NCI-H2081 treated with DMSO at 0.1 percent for 48 hours (cell line): ENCODE measurements around the gene GPHN.
A peak's percentile ranks its signal among the peaks of the same experiment; 100 is the strongest.

Experiments
- DNase-seq: peaks from one replicate; lab custom pipeline; 2025; lab: John Stamatoyannopoulos, UW

The GPHN gene

DNA sequence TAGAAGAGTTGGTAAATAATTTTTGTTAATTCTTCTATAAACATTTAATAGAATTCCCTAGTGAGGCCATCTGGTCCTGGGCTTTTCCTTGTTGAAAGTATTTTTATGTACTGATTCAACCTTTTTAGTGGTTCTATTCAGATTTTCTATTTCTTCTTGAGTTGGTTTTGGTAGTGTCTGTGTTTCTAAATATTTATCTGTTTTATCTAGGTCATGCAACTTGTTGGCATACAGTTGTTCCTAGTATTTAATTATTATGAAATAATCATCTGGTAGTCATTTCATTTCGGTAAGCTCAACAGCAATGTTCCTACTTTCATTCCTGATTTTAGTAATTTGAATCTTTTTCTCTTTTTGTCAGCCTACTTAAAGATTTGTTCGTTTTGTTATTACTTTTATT lies 447.2 kb downstream of the GPHN start:
- no peak for DNase-seq

DNA sequence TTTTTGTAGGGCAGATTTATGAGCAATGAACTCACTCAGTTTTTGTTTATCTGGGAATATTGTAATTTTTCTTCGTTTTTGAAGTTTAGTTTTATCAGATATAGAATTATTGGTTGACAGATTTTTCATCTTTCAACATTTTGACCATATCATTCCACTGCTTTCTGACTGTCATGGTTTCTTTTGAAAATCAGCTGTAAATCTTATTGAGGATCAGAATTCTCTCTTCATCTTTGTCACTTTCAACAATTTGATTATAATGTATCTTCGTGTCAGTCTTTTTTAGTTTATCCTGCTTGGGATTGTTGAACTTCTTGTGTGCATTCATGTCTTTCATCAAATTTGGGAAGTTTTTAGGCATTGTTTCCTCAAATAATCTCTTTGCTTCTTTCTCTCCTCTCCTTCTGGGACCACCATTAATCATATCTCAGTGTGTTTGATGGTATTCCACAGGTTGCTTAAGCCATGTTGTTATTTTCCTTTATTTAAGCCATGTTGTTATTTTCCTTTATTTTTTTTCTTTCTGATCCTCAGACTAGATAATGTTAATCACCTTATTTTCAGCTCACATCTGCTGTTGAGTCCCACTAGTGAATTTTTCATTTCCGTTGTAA lies 451.6 kb downstream of the GPHN start:
- DNase-seq: no peak

DNA sequence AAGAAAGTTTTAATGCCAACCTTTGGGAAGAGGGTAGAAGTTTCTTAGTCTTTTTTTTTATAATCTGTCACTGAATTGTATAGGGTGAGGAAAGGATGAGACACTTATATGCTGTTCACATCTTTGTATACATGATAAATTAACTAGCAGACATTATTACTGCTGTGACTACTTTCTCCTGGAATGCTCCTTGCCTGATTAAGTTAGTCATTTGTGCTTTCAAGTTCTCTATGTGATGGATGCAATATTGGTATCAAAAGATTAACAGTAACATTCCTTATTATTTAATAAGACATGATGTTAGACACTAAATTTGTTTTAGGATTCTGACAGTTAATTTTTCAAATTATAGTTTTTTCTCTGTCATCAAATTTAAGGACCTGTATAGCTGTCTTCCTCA lies 457.9 kb downstream of the GPHN start:
- DNase-seq: no peak

- no peak for DNase-seq
Observed at GRCh38 chr14:66972469-66972868, 464.5 kb downstream of the GPHN start.

DNA sequence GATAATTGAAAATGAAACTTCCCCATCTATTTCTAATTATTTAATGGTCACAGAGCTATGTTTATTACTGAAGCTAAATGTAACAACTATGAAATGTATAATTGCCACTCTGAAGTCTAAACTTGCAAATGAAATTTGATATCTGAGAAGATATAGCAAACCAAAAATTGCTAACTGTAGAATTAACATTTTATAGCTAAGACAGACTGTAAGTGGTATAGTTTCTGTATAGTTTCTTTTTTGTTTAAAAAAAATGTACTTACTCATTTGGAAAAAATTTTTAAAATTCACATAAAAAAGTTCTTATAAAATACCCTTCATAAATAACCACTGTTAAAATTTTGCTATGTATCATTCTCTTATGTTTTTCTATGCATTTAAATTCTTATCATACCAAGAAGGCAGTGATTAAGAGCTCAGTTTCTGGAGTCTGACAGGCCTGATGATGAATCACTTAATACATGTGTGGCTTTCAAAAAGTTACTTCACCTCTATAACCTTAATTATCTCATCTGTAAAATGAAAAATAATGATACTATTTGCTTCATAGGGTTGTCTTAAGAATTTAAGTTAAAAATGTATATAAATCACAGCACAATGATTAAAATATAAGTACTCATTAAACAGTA lies 466.6 kb downstream of the GPHN start:
- DNase-seq: no peak

- no peak for DNase-seq
Observed at GRCh38 chr14:66975251-66975650, 467.3 kb downstream of the GPHN start.

DNA sequence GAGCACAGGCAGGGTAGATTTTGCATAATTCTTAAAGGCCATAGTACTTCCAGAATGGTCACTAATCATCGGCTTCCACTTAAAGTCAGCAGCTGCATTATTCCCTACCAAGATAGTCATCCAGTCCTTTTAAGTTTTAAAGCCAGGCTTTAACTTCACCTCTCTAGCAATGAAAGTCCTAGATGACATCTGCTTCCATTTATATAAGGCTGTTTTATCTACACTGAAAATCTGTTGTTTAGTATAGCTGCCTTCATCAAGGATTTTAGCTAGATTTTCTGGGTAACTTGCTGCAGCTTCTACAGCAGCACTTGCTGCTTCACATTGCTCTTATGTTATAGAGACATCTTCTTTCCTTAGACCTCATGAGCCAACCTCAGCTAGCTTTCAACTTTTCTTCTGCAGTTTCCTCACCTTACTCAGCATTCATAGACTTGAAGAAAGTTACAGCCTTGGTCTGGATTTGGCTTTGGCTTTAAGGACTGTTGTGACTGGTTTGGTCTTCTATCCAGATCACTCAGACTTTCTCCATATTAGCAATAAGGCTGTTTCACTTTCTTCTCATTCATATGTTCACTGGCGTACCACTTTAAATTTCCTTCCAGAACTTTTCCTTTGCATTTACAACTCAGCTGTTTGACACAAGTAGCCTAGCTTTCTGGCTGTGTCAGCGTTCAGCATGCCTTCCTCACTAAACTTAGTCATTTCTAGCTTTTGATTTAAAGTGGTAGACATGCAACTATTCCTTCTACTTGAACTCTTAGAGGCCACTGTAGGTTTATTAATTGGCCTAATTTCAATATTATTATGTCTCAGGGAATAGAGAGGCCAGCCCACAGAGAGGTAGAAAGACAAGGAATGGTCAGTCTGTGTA lies 471.4 kb downstream of the GPHN start:
- no peak for DNase-seq

DNA sequence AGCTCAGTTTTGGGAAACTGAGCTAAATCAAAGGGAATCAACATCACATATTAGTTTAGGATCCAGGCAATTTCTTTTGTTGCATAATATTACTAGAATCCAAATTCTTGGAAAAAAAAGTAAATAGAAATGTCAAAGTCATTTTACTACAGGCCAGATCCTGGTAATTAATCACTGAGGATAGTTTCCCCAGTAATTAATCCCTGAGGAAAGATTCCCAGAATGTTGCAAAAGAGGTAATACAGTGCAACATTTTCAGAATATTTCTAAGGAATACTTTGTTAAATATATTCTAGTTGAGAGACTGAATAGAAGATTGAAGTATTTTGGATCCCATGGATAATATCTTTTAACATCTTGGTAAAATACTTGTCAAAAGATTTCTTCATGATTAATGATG lies 474.3 kb downstream of the GPHN start:
- no peak for DNase-seq

GRCh38 chr14:66992776-66993175 lies 484.8 kb downstream of the GPHN start:
- peak; percentile 54 for DNase-seq

- no peak for DNase-seq
Observed at GRCh38 chr14:66993512-66993911, 485.6 kb downstream of the GPHN start.

GRCh38 chr14:66998013-66998412 lies 490.1 kb downstream of the GPHN start:
- DNase-seq: no peak

- DNase-seq: no peak
Observed at GRCh38 chr14:66999978-67000377, 492.0 kb downstream of the GPHN start.

GRCh38 chr14:67002994-67003753 lies 495.2 kb downstream of the GPHN start:
- DNase-seq: no peak

DNA sequence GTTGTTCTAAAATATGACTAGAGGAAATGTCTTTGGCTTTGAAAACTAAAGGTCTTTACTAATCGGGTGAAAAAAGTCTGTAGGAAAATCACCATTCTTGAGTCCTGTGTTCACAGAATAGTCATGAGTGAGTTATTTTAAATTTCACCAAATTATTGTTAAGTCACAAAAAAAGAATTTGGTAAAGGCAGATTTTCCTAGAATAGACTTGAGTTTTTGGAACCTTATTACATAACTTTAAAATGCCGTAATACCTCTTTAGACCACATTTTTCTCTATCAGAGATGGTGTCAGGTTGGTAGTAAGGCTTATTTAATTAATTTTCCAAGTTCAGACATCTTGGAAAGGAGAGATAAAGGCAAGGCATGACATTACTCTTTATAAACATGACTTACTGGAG lies 496.6 kb downstream of the GPHN start:
- DNase-seq: no peak

DNA sequence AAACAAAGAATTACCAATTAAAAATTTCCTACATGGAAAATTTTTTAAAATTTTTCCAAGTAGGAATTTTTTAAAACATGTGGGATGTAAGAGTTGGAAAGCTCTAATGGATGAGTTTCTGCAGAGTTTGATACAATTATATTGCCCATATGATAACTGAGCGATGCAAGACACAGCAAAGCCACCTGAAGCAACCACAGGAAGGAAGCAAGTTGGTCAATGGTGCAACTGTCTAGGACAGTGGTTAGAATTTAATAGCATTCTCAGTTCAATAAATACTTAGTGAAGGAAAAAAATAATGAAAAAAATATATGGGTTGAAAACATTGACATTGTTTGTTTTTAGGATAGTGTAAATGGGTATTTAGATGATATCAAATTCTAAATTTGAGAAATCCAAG lies 502.7 kb downstream of the GPHN start:
- DNase-seq: no peak

DNA sequence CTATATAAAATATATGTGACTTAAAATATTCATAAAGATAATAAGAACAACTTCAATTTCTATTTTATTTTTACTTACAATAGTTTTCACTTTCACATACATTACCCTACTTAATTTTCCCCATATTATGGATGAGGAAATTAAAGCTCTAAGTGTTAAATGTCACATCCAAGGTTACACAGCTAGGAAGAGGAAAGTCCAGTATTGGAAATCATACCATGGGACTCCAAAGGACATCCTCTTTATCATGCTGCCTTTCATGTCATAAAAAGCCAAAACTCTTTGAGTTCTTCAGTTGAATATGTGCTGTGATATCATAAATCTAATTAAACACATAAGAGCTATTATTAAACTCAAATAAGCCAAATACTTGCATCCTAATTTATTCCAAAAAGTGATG lies 508.9 kb downstream of the GPHN start:
- no peak for DNase-seq

DNA sequence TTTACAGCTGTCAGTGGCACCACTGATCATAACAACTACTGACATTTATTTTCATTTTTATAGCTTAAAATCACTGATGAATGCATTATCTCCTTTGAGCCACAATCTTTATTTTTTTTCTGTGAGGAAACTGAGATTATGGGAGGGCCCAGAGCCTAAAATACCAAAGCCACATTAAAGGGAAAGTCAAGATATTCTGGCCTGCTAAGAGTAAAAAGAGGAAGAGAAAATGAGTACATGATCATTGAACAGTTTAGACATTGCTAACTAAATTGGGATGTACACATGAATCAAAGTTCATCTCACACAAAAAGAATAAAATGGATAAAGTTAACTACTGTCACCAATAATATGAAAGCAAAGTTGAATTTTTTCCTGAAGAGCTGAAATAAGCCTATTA lies 510.8 kb downstream of the GPHN start:
- DNase-seq: no peak

- DNase-seq: no peak
Observed at GRCh38 chr14:67019796-67020195, 511.8 kb downstream of the GPHN start.

DNA sequence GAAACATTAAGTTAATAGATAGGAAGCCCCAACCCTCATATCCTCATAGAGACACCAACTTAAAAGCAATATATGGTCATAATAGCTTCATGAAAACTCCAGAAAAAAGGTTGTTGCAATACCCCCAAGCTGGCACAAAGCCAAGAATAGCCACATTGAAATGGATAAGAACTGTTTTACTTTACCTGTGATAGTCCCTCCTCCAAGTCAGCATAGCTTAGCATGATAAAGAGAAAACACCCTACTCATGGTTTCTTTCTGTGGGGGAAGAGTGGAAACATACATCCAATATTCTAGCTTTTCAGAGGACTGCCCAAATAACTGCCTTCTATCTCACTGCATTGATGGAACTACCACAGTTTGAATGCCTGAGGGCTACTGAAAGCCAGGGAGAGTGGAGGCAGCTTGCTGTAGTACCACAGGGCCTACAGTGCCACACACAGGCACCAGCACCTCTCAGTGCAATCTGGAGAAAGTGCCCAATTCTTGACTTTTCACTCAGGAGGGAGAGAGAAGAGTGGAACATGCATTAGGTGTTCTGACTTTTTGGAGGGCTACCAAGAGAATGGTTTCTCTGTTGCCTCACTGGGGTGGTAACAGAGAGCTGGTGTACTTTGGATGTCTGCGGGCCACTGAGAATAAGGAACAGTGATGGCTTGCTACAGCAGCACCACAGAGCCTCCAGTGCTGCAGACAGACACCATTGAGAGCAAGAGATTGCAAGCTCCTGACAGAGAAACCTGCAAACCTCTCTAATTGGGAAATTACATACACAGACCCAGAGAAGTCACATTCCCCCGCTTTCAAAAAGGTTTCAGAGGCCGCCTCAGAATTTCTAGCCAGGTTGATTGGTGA lies 524.2 kb downstream of the GPHN start:
- no peak for DNase-seq

DNA sequence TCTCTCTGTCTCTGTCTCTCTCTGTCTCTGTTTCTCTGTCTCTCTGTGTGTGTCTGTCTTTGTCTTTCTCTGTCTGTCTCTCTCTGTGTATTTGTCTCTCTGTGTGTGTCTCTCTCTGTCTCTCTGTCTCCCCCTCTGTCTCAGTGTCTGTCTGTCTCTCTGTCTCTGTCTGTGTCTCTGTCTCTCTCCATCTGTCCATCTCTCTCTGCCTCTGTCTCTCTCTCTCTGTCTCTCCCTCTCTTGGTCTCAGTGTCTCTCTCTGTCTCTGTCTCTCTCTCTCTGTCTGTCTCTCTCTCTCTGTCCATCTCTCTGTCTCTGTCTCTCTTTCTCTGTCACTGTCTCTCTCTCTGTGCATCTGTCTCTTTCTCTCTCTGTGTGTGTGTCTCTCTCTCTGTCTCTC lies 537.5 kb downstream of the GPHN start:
- DNase-seq: no peak

- no peak for DNase-seq
Observed at GRCh38 chr14:67050896-67051295, 542.9 kb downstream of the GPHN start.

DNA sequence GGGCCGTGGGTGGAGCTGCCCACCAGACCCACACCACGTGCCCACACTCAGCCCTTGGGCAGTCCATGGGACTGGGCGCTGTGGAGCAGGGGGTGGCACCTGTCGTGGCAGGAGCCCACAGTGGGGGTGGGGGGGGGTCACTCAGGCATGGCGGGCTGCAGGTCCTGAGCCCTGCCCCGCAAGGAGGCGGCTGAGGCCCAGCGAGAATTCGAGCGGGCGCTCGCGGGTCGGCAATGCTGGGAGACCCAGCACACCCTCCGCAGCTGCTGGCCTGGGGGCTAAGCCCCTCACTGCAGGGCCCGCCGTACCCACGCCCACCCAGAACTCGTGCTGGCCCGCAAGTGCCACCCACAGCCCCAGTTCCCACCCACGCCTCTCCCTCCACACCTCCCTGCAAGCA lies 548.7 kb downstream of the GPHN start:
- DNase-seq: no peak
